ENCODE data around the gene UTP15.

DNA sequence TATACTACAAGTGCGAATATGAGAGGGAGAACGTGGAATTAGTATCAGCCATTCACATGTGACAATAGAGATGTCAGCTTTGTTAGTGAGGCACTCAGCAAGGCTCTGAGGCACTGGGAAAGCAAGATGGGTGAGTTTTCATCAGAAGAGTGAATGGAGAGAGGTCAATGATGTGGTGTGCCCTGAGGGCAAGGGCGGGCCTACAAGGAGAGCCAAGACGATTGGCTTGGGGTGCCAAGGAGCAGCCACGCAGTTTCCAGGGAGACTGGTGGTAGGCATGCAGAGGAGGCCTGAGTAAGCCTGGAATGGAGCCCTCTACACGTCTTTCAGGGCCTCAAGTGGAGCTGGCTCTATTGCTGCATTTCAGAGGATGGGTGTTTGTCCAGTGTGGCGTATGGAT, 42.6 kb upstream of the UTP15 start:
- TF ChIP-seq, protein P1, sequence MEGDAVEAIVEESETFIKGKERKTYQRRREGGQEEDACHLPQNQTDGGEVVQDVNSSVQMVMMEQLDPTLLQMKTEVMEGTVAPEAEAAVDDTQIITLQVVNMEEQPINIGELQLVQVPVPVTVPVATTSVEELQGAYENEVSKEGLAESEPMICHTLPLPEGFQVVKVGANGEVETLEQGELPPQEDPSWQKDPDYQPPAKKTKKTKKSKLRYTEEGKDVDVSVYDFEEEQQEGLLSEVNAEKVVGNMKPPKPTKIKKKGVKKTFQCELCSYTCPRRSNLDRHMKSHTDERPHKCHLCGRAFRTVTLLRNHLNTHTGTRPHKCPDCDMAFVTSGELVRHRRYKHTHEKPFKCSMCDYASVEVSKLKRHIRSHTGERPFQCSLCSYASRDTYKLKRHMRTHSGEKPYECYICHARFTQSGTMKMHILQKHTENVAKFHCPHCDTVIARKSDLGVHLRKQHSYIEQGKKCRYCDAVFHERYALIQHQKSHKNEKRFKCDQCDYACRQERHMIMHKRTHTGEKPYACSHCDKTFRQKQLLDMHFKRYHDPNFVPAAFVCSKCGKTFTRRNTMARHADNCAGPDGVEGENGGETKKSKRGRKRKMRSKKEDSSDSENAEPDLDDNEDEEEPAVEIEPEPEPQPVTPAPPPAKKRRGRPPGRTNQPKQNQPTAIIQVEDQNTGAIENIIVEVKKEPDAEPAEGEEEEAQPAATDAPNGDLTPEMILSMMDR (IDR thresholded peaks at IDR 0.05): no peak
- TF ChIP-seq ZFX (IDR thresholded peaks at IDR 0.05; ENCODE audit: borderline replicate concordance): no peak

Data from 22Rv1 (cell line).